Testis (tissue), 2 donors: ENCODE measurements around the gene CLIC3.

Source experiments
- POLR2A ChIP-seq: fragments of 450-650 bp; IDR thresholded peaks from one replicate; pipeline ENCODE4 v1.6.1; 2017; ENCODE audit warnings: antibody characterized with exemption, mild to moderate bottlenecking, moderate library complexity
- TF ChIP-seq, protein P1 (sequence below), 3 experiments: fragments of 450-650 bp in 2 of 3; fragments of 200-600 bp in 1 of 3; sonication (generic) in 1 of 3; IDR thresholded peaks; one replicate each; pipeline ENCODE4 v1.5.1; 2016 to 2019; ENCODE audit warnings: antibody characterized with exemption in 3 of 3, mild to moderate bottlenecking in 2 of 3, moderate library complexity in 1 of 3

DNA sequence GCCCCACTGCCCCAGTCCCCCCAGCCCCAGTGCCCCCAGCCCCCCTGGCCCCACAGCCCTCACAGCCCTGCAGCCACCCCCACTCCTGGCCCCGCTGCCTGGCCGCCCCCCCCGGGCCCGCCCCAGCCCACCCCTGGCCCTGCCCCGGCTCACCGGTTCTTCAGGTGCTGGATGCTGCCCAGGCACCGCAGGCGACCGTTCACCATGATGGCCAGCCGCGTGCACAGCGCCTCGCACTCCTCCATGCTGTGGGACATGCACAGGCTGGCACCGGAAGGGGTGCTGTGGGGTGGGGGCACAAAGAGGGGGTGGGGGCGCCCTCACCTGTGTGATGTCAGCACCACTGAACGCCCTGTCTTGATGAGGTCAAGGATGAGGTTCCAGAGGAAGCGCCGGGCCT lies 12.8 kb upstream of the CLIC3 start:
- TF ChIP-seq, protein P1, sequence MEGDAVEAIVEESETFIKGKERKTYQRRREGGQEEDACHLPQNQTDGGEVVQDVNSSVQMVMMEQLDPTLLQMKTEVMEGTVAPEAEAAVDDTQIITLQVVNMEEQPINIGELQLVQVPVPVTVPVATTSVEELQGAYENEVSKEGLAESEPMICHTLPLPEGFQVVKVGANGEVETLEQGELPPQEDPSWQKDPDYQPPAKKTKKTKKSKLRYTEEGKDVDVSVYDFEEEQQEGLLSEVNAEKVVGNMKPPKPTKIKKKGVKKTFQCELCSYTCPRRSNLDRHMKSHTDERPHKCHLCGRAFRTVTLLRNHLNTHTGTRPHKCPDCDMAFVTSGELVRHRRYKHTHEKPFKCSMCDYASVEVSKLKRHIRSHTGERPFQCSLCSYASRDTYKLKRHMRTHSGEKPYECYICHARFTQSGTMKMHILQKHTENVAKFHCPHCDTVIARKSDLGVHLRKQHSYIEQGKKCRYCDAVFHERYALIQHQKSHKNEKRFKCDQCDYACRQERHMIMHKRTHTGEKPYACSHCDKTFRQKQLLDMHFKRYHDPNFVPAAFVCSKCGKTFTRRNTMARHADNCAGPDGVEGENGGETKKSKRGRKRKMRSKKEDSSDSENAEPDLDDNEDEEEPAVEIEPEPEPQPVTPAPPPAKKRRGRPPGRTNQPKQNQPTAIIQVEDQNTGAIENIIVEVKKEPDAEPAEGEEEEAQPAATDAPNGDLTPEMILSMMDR (IDR thresholded peaks at IDR 0.05): no peak
- TF ChIP-seq POLR2A: no peak
